ENCODE results near the gene STK4. TPM values are rescaled to one million over a fixed set of nuclear protein-coding genes. Genes with fewer than 3 reads are reported as not detected.

Gene STK4
- total and polyA plus RNA-seq, 2 of the 8 experiments (the other 6 are each of a cell fraction or from before 2014, with no cell fraction given): 12.0 to 34.3 TPM

DNA sequence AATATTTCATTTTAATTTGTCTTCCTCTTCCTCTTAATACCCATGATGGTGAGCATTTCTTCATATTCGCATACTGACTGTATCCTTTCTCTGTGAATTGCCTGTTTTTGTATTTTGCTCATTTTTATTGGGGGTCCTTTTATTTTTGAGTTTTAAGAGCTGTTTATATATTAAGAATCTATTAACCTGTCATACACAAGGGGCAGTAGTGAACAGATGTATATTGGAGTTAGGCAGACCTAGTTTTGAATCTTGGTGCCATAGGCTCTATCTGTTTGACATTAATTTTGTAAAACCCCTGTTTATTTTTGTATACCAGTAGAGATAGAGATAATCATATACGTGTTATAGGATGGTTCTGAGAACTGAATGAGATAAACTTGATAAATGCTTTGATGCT, 151.7 kb downstream of the STK4 start (continued):
- TF ChIP-seq, protein P1, sequence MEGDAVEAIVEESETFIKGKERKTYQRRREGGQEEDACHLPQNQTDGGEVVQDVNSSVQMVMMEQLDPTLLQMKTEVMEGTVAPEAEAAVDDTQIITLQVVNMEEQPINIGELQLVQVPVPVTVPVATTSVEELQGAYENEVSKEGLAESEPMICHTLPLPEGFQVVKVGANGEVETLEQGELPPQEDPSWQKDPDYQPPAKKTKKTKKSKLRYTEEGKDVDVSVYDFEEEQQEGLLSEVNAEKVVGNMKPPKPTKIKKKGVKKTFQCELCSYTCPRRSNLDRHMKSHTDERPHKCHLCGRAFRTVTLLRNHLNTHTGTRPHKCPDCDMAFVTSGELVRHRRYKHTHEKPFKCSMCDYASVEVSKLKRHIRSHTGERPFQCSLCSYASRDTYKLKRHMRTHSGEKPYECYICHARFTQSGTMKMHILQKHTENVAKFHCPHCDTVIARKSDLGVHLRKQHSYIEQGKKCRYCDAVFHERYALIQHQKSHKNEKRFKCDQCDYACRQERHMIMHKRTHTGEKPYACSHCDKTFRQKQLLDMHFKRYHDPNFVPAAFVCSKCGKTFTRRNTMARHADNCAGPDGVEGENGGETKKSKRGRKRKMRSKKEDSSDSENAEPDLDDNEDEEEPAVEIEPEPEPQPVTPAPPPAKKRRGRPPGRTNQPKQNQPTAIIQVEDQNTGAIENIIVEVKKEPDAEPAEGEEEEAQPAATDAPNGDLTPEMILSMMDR (IDR thresholded peaks at IDR 0.05; ENCODE audit: control extremely low read depth in 1 of 3, insufficient read depth in 1 of 3, low read depth in 1 of 3, low read length in 3 of 3): no peak
- TF ChIP-seq, protein P2, sequence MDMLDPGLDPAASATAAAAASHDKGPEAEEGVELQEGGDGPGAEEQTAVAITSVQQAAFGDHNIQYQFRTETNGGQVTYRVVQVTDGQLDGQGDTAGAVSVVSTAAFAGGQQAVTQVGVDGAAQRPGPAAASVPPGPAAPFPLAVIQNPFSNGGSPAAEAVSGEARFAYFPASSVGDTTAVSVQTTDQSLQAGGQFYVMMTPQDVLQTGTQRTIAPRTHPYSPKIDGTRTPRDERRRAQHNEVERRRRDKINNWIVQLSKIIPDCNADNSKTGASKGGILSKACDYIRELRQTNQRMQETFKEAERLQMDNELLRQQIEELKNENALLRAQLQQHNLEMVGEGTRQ (IDR thresholded peaks at IDR 0.05; ENCODE audit: low read length): no peak
- TF ChIP-seq RFX5 (IDR thresholded peaks at IDR 0.05; ENCODE audit: borderline replicate concordance, low read depth, low read length): no peak

Measured in H1 (cell line).